Psoas muscle (tissue), 8 donors: Measurements from ENCODE around the gene DIP2B. TPM values are rescaled to one million over a fixed set of nuclear protein-coding genes. Genes with fewer than 3 reads are reported as not detected.

Experiments used
- ATAC-seq, 4 donors: fragments of 200-7000 bp; cut with Tn5 transposase; one replicate each; pipeline ENCODE4 v1.9.1; 2020; ENCODE audit warnings: moderate library complexity in 3 of 4, mild to moderate bottlenecking in 2 of 4
- DNase-seq, 2 donors: peaks; one replicate each; pipeline ENCODE4 v3.0.0-alpha.2; 2020
- H3K27ac ChIP-seq: fragments of 200-600 bp; one replicate; pipeline ENCODE4 v1.8.0; 2022
- H3K27me3 ChIP-seq, 3 donors: fragments of 200-600 bp in 1 of 3; one replicate each; pipeline versions ENCODE4 v1.6.1 to v1.8.0; 2013 to 2022; ENCODE audit warnings: low read length in 2 of 3, mild to moderate bottlenecking in 2 of 3, moderate library complexity in 1 of 3; ENCODE audit not compliant: insufficient read depth in 3 of 3
- H3K36me3 ChIP-seq, 2 donors: fragments of 200-600 bp in 1 of 2; one replicate each; pipeline versions ENCODE4 v1.6.1 to v1.8.0; 2013 to 2022; ENCODE audit warnings: low read depth in 1 of 2, mild to moderate bottlenecking in 1 of 2, moderate library complexity in 1 of 2; ENCODE audit not compliant: insufficient read depth in 1 of 2
- H3K4me1 ChIP-seq: fragments of 200-600 bp; one replicate; pipeline ENCODE4 v1.8.0; 2022
- H3K4me3 ChIP-seq: fragments of 200-600 bp; one replicate; pipeline ENCODE4 v1.8.0; 2022; ENCODE audit warnings: mild to moderate bottlenecking
- H3K9me3 ChIP-seq: fragments of 200-600 bp; one replicate; pipeline ENCODE4 v1.8.0; 2022
- CTCF ChIP-seq: fragments of 200-600 bp; IDR thresholded peaks from one replicate; pipeline ENCODE4 v1.8.0; 2022; ENCODE audit warnings: antibody characterized with exemption
- WGBS, 3 donors: extraction: QIAGEN DNeasy Blood & Tissue Kit; methylation state at CpG; one replicate each; pipeline versions ENCODE4 v1.1.6 to v1.1.7; 2013; 5-methylcytosine and 5-hydroxymethylcytosine counted together
- intact Hi-C, 2 donors: fragments of 100-400 bp; cut with DNase I; formaldehyde crosslinking; loops; one replicate each; pipeline versions ENCODE4 v1.11.0 to v1.14.2; 2022
- polyA plus RNA-seq, 3 donors: library from polyadenylated mRNA; stranded (reverse); fragments of 200-250 nt; gene quantifications; one replicate each; pipeline ENCODE4 v1.2.3, GENCODE V29; 2013
- total RNA-seq, 4 donors: library from RNA; stranded (reverse); fragmentation: NEBNext Ultra II Directional in 2 of 4; extraction: Animal tissue kit (Norgen Biotek cat#: 25700) in 2 of 4; gene quantifications; one replicate each; pipeline versions ENCODE4 v1.2.1 to v1.2.4, GENCODE V29; 2021 to 2023
- donor health status: healthy with polysubstance abuse.
- donor health status: DM: no; HTN: no; CAD: no; lungs with moderate emphysema.
- donor health status: Bipolar disorder and iron deficiency.
- donor health status: healthy.
- donor health status: DM: yes; HTN: yes; CAD: no.
- donor health status: DM: no; HTN: no; CAD: no.
- donor health status: DM: no; HTN: no; CAD: no.
- donor health status: DM: yes; HTN: yes; CAD: no.

Gene DIP2B
- total and polyA plus RNA-seq, 7 donors, result 2.2 to 10.7 (median 8.6) TPM

DNA sequence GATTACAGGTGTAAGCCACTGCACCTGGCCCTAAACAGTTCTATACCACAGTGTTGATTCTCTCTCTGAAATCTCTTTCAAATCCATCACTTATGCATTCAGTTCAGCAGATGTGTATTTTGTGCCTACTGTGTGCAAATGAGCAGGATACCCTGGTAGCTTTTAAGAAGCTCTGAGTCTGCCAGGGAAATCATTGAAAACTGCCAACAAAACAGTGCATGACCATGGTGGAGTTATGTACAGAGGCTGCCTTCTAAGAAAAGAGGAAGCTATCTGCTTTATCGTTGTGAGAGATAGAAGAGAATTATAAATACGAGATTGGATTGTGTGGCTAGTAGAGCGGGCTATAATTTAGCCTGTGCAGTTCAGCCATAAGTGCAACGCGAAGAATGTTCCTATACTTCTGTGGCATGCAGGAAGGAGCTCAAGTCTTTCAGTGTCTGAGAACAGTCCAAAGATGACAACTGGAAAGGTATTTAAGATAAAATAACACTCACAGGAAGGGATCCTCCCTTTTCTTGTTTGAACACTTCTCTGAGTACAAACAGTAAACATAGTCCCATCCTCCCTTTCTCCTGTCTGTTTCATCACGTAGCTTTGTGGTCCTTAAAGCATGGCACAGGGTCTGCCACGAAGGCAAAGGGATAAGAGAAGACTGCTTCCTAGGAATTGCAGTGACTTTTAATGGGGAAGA lies 4.3 kb downstream of the DIP2B start:
- H3K27me3 ChIP-seq, result no peaks in the 10 kb centered on the region
- H3K27ac ChIP-seq, result no peak overlapping the region
- H3K9me3 ChIP-seq, result no peaks in the 10 kb centered on the region
- H3K4me3 ChIP-seq, result no peak overlapping the region
- no peak for TF ChIP-seq CTCF
- ATAC-seq (no peak), DNase-seq (no peak)
- no peaks in the 10 kb centered on the region for H3K36me3 ChIP-seq
- peaks cover 47% of the 10 kb centered on the region for H3K4me1 ChIP-seq
- 56 to 60% (median 58%) methylated on average over 7 of the region's 7 CpGs for WGBS, 3 donors
- intact Hi-C loops, result loop anchor here (5.0 kb wide), 2 partner anchors 63 to 228 kb away; no protein-coding TSS in a partner anchor

GRCh38 chr12:50514526-50515276 lies 9.9 kb downstream of the DIP2B start:
- Histone ChIP-seq H3K4me3 (no peak overlapping the region), H3K27me3 (no peaks in the 10 kb centered on the region), H3K9me3 (no peaks in the 10 kb centered on the region), H3K27ac (no peak overlapping the region), H3K4me1 (peaks cover 29% of the 10 kb centered on the region), H3K36me3 (no peaks in the 10 kb centered on the region)
- intact Hi-C loops, result no loop called here
- ATAC-seq (no peak), DNase-seq (no peak)
- 81 to 83% (median 83%) methylated on average over 4 of the region's 4 CpGs for WGBS, 3 donors
- TF ChIP-seq CTCF, result no peak

DNA sequence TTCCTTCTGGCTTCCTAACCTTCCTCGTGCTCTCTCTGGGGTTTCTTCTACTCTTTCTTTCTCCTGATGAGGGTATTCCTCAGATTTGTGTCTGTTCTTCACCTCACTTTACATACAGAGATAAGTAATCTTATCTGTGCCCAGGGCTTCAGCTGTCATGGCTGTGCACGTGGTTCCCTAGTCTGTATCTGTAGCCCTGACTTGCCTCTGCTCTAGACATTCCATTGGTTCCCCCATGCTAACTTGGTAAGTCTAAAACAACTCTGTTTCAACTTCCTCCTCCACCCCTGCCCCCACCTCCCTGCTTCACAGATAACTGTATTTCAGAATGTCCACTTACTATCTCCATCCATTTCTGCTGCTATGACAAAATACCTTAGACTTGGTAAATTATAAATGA lies 10.8 kb downstream of the DIP2B start:
- H3K4me1 ChIP-seq, result peaks cover 24% of the 10 kb centered on the region
- no peak for TF ChIP-seq CTCF
- DNase-seq, result no peak
- intact Hi-C loops, result no loop called here
- no peak overlapping the region for H3K27ac ChIP-seq
- no peaks in the 10 kb centered on the region for H3K36me3 ChIP-seq
- ATAC-seq, result no peak
- WGBS, 3 donors, result 78 to 83% (median 78%) methylated on average over 2 of the region's 2 CpGs
- no peaks in the 10 kb centered on the region for H3K27me3 ChIP-seq
- no peaks in the 10 kb centered on the region for H3K9me3 ChIP-seq
- H3K4me3 ChIP-seq, result no peak overlapping the region

GRCh38 chr12:50517421-50518048 lies 12.8 kb downstream of the DIP2B start:
- no peak for TF ChIP-seq CTCF
- Histone ChIP-seq H3K9me3 (no peaks in the 10 kb centered on the region), H3K4me1 (peaks cover 27% of the 10 kb centered on the region), H3K27ac (peak overlapping the region; percentile 67), H3K36me3 (no peaks in the 10 kb centered on the region), H3K4me3 (no peak overlapping the region), H3K27me3 (no peaks in the 10 kb centered on the region)
- intact Hi-C loops, result no loop called here
- 51 to 58% (median 53%) methylated on average over 3 of the region's 3 CpGs for WGBS, 3 donors
- ATAC-seq, result peak; percentile 39 to 63 (median 50)
- DNase-seq, result no peak
